Activated gamma-delta T cell (primary cell): ENCODE results near the gene NUCKS1.

ENCODE experiments used
- DNase-seq: peaks from one replicate; lab custom pipeline; 2025; lab: John Stamatoyannopoulos, UW

The NUCKS1 gene

GRCh38 chr1:205669341-205670149, 80.4 kb downstream of the NUCKS1 start:
- no peak for DNase-seq

DNA sequence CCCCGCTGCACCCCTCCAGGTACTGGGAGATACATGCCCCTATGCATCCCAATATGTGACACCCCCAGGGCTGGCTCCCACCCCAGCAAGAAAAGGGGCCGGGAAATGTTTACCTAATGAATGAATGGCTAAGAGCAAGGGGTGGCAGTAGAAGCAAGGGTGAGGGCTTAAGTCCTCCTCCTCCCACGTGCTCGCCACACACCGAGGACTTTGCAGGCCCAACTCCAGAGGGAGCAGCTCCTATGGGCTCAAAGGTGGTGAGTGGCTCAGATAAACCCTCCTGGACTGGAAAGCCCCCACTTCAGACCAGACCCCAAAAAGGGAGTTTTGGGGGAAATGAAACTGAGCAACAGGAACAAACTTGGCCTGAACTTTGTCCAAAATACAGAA, 81.0 kb downstream of the NUCKS1 start:
- no peak for DNase-seq

- DNase-seq = no peak
Observed at GRCh38 chr1:205667909-205668643, 81.9 kb downstream of the NUCKS1 start.

DNA sequence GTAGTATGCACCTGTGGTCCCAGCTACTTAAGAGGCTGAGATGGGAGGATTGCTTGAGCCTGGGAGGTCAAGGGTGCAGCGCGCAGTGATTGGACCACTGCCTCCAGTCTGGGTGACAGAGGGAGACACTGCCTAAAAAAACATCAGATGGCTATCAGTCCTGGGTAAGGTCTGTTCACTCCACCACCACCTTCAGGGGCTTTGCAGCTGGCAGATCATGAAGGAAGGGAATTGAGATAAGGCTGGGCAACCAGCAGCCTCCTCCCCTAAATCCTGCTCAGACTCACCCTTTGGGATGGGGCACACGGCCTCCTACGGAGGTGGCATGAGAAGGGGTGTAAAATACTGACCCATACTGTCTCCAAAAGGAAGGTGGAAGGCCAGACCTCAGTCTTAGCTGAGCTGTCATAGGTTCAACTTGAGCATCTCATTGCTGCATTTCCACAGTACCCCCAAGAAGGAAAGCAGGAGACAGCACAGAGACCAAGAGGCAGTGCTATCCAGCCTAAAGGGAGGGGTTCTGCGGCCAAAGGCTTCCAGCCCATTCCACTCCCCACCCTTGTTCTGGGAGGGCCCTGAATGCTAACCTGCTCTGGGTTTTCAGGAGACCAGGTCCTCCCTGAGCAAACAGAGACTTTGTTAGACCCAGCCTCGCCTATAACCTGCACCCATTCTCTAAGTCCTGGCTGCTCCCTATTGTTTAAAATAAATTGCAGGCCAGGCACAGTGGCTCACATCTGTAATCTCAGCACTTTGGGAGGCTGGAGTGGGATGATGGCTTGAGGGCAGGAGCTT, 83.4 kb downstream of the NUCKS1 start:
- DNase-seq = no peak

DNA sequence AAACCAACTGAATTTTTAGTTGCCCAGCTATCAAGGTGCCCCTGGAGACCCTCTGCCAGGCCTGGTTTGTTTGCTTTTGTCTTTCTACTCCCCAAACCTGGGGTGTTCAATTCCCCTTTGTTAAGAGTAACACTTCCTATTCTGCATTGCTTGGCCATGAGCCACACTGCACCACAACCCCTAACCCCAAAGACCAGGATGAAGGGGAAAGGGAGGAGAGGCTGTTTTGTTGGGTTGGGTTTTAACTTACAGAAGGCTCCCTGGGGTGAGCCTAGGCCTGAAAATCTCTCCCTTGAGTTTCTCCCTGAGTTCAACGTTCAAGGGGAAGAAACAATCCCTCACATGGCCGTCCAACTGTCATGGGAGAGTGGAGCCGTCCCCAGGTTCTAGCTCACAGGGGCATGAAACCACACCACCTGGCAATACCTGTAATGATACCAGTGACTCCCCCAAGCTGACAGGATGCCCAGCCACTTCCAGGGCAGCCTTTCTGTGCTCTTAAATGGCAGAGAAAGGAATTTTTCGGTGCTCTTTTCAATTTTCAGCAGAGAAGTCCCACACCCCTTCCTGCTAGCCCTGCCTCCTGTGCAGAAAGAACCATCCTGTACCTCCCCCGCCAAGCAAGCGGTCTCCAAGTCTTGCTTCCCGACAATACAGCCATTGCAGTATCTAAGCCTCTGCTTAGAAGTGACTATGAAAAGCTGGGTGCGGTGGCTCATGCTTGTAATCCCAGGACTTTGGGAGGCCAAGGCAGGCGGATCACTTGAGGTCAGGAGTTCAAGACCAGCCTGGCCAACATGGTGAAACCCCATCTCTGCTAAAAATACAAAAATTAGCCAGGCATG, 84.6 kb downstream of the NUCKS1 start:
- no peak for DNase-seq

- DNase-seq = no peak
Observed at GRCh38 chr1:205664399-205665017, 85.5 kb downstream of the NUCKS1 start.

DNA sequence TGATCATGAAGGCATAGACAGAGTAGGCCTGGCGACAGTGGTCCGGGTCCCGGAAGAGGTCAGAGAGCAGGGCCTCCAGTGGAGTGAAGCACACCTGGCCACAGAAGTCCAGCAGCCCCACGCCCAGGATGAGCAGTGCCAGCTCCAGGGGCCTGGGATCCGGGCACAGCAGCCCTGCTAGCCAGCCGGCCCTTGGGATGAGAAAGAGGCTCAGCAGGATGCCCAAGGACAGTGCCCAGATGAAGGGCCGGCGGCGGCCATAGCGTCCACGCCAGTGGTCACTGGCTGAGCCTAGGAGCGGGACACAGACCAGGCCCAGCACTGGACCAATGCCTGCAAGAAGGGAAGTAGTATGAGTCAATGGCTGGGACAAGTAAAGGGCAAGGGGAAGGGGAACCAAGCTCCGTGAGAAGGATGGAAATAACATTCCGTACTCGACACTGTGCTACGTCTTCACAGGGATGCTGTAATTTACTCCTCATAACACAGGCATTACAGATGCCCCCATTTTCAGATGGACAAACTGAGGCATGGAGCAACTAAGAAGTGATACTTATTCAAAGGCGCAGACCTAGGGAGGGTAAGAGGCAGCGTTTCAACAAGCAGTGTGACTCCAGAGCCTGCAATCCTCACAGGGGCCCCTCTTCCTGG, 86.6 kb downstream of the NUCKS1 start:
- no peak for DNase-seq
